DOHH2 (cell line): Measurements from ENCODE around the gene SCN4B.

Experiments
- H3F3A ChIP-seq: fragments of 200-600 bp; sonication (generic), shearing (Covaris generic); 2 replicates; pipeline ENCODE4 v1.6.0; 2016; ENCODE audit warnings: antibody characterized with exemption, mild to moderate bottlenecking; ENCODE audit not compliant: control insufficient read depth, insufficient read depth
- H3K27ac ChIP-seq: fragments of 200-600 bp; sonication (generic); 2 replicates; pipeline ENCODE4 v1.5.1; 2014; ENCODE audit warnings: low read depth, mild to moderate bottlenecking, low read length, moderate library complexity
- H3K27me3 ChIP-seq: fragments of 200-600 bp; sonication (generic); 2 replicates; pipeline ENCODE4 v1.6.1; 2014; ENCODE audit warnings: mild to moderate bottlenecking, low read length, mixed read lengths; ENCODE audit not compliant: control insufficient read depth
- H3K36me3 ChIP-seq: fragments of 200-600 bp; sonication (generic); 2 replicates; pipeline ENCODE4 v1.6.1; 2014; ENCODE audit warnings: mild to moderate bottlenecking, low read length, moderate library complexity, mixed read lengths; ENCODE audit not compliant: control insufficient read depth
- H3K4me1 ChIP-seq: fragments of 200-600 bp; sonication (generic); 2 replicates; pipeline ENCODE4 v1.6.1; 2014; ENCODE audit warnings: mild to moderate bottlenecking, low read length, mixed read lengths; ENCODE audit not compliant: control insufficient read depth
- H3K4me2 ChIP-seq: fragments of 200-600 bp; sonication (generic); 2 replicates; pipeline ENCODE4 v1.6.0; 2014; ENCODE audit warnings: mild to moderate bottlenecking, low read length, moderate library complexity
- H3K4me3 ChIP-seq: fragments of 200-600 bp; sonication (generic); 2 replicates; pipeline ENCODE4 v1.5.1; 2014; ENCODE audit warnings: mild to moderate bottlenecking, low read length, mixed read lengths
- H3K79me2 ChIP-seq: fragments of 200-600 bp; sonication (generic); 2 replicates; pipeline ENCODE4 v1.6.1; 2014; ENCODE audit warnings: mild to moderate bottlenecking, low read length, mixed read lengths; ENCODE audit not compliant: control insufficient read depth
- H3K9me2 ChIP-seq: fragments of 200-600 bp; sonication (generic); replicated peaks from 2 replicates; pipeline ENCODE4 v1.6.1; 2014; ENCODE audit warnings: mild to moderate bottlenecking, low read length, mixed read lengths; ENCODE audit not compliant: control insufficient read depth
- H3K9me3 ChIP-seq: fragments of 200-600 bp; sonication (generic); 2 replicates; pipeline ENCODE4 v1.6.1; 2014; ENCODE audit warnings: antibody characterized with exemption, low read length, mixed read lengths; ENCODE audit not compliant: control insufficient read depth, insufficient read depth
- H4K20me1 ChIP-seq: fragments of 200-600 bp; sonication (generic); 2 replicates; pipeline ENCODE4 v1.6.0; 2014; ENCODE audit warnings: low read depth, mild to moderate bottlenecking, antibody characterized with exemption, low read length, moderate library complexity; ENCODE audit not compliant: control insufficient read depth, insufficient read depth
- CTCF ChIP-seq: fragments of 200-600 bp; sonication (generic); IDR thresholded peaks from one replicate; pipeline ENCODE4 v1.5.1; 2014; ENCODE audit warnings: antibody characterized with exemption, mild to moderate bottlenecking, low read depth, low read length; ENCODE audit not compliant: poor library complexity, severe bottlenecking
- EZH2phosphoT487 ChIP-seq: fragments of 200-600 bp; sonication (generic); IDR thresholded peaks from 2 replicates; pipeline ENCODE4 v1.6.1; 2017; ENCODE audit warnings: borderline replicate concordance, mild to moderate bottlenecking, antibody characterized with exemption, low read length, moderate library complexity, mixed read lengths

The SCN4B gene

GRCh38 chr11:118168316-118168715 lies 15.7 kb upstream of the SCN4B start:
- Histone ChIP-seq H3K4me2 (no peak overlapping the region), H3K27ac (no peak overlapping the region), H3K27me3 (peaks cover 15% of the 10 kb centered on the region; the same call in 1 of the 2 replicates), H4K20me1 (no peaks in the 10 kb centered on the region), H3K9me2 (no peaks in the 10 kb centered on the region), H3F3A (no peaks in the 10 kb centered on the region), H3K9me3 (no peaks in the 10 kb centered on the region), H3K4me1 (0 out of 2 replicates have a peak, but pooled peaks cover 2% of the 10 kb centered on the region), H3K36me3 (no peaks in the 10 kb centered on the region), H3K4me3 (no peak overlapping the region), H3K79me2 (no peaks in the 10 kb centered on the region)
- no peak for TF ChIP-seq EZH2phosphoT487
- TF ChIP-seq CTCF = no peak

GRCh38 chr11:118167906-118168305 lies 15.3 kb upstream of the SCN4B start:
- Histone ChIP-seq H3K4me1 (0 out of 2 replicates have a peak, but pooled peaks cover 2% of the 10 kb centered on the region), H3K27ac (no peak overlapping the region), H3K4me3 (no peak overlapping the region), H3F3A (no peaks in the 10 kb centered on the region), H4K20me1 (no peaks in the 10 kb centered on the region), H3K4me2 (no peak overlapping the region), H3K79me2 (no peaks in the 10 kb centered on the region), H3K9me3 (no peaks in the 10 kb centered on the region), H3K9me2 (no peaks in the 10 kb centered on the region), H3K36me3 (no peaks in the 10 kb centered on the region), H3K27me3 (peaks cover 18% of the 10 kb centered on the region; the same call in 1 of the 2 replicates)
- no peak for TF ChIP-seq CTCF
- TF ChIP-seq EZH2phosphoT487 = no peak

- Histone ChIP-seq H3K27ac (no peak overlapping the region), H3K4me3 (no peak overlapping the region), H3K4me1 (0 out of 2 replicates have a peak, but pooled peaks cover 2% of the 10 kb centered on the region), H4K20me1 (no peaks in the 10 kb centered on the region), H3F3A (no peaks in the 10 kb centered on the region), H3K36me3 (no peaks in the 10 kb centered on the region), H3K27me3 (peaks cover 24% of the 10 kb centered on the region; the same call in 1 of the 2 replicates), H3K9me2 (no peaks in the 10 kb centered on the region), H3K4me2 (no peak overlapping the region), H3K9me3 (no peaks in the 10 kb centered on the region), H3K79me2 (no peaks in the 10 kb centered on the region)
- TF ChIP-seq CTCF (no peak), EZH2phosphoT487 (no peak)
Measured at GRCh38 chr11:118167253-118167652, 14.6 kb upstream of the SCN4B start.
